Trophoblast cell (in vitro differentiated cells and primary cell): ENCODE measurements around the gene CCDC185.
A peak's percentile ranks its signal among the peaks of the same experiment; 100 is the strongest.

Source experiments
- DNase-seq, 2 donors: peaks; one replicate each; pipeline ENCODE4 v3.0.0-alpha.2; 2016
- H2AFZ ChIP-seq: 2 replicates; pipeline ENCODE4 v1.6.1; 2013; ENCODE audit warnings: low read length, moderate library complexity, mild to moderate bottlenecking; ENCODE audit not compliant: insufficient read depth, poor library complexity
- H2AK5ac ChIP-seq: 2 replicates; pipeline ENCODE4 v1.6.1; 2013; ENCODE audit warnings: mild to moderate bottlenecking, low read length
- H2BK120ac ChIP-seq: 2 replicates; pipeline ENCODE4 v1.6.1; 2013; ENCODE audit warnings: low read length, mild to moderate bottlenecking, moderate library complexity; ENCODE audit not compliant: insufficient read depth, poor library complexity
- H2BK12ac ChIP-seq: 2 replicates; pipeline ENCODE4 v1.6.1; 2013; ENCODE audit warnings: mild to moderate bottlenecking, low read length, moderate library complexity
- H2BK5ac ChIP-seq: 2 replicates; pipeline ENCODE4 v1.6.1; 2013; ENCODE audit warnings: low read length, low read depth, moderate library complexity, mild to moderate bottlenecking; ENCODE audit not compliant: poor library complexity
- H3K14ac ChIP-seq: 2 replicates; pipeline ENCODE4 v1.6.1; 2013; ENCODE audit warnings: mild to moderate bottlenecking, low read length
- H3K18ac ChIP-seq: 2 replicates; pipeline ENCODE4 v1.6.1; 2013; ENCODE audit warnings: mild to moderate bottlenecking, low read length
- H3K23ac ChIP-seq: 2 replicates; pipeline ENCODE4 v1.6.1; 2013; ENCODE audit warnings: low read length
- H3K27ac ChIP-seq: 2 replicates; pipeline ENCODE4 v1.5.1; 2013; ENCODE audit warnings: low read depth, mild to moderate bottlenecking, inconsistent platforms, low read length, moderate library complexity
- H3K27me3 ChIP-seq: 2 replicates; pipeline ENCODE4 v1.6.1; 2013; ENCODE audit warnings: inconsistent platforms, mild to moderate bottlenecking, low read length, moderate library complexity; ENCODE audit not compliant: insufficient read depth
- H3K36me3 ChIP-seq, 2 experiments: 1 replicate in 1 of 2; 2 replicates in 1 of 2; pipeline ENCODE4 v1.6.1; 2013; ENCODE audit warnings: low read length in 2 of 2, mild to moderate bottlenecking in 2 of 2, moderate library complexity in 1 of 2; ENCODE audit not compliant: insufficient read depth in 2 of 2, control insufficient read depth in 1 of 2
- H3K4ac ChIP-seq: 2 replicates; pipeline ENCODE4 v1.6.1; 2013; ENCODE audit warnings: low read depth, mild to moderate bottlenecking, low read length, moderate library complexity
- H3K4me1 ChIP-seq, 2 experiments: 1 replicate in 1 of 2; 2 replicates in 1 of 2; pipeline ENCODE4 v1.6.1; 2013; ENCODE audit warnings: low read length in 2 of 2, mild to moderate bottlenecking in 2 of 2, moderate library complexity in 1 of 2; ENCODE audit not compliant: insufficient read depth in 2 of 2, control insufficient read depth in 1 of 2
- H3K4me2 ChIP-seq: 2 replicates; pipeline ENCODE4 v1.6.1; 2013; ENCODE audit warnings: inconsistent platforms, mild to moderate bottlenecking, low read length, moderate library complexity
- H3K4me3 ChIP-seq: 2 replicates; pipeline ENCODE4 v1.5.1; 2013; ENCODE audit warnings: mild to moderate bottlenecking, low read depth, low read length, inconsistent platforms
- H3K79me1 ChIP-seq: one replicate; pipeline ENCODE4 v1.6.1; 2013; ENCODE audit warnings: low read length
- H3K79me2 ChIP-seq: 2 replicates; pipeline ENCODE4 v1.6.1; 2013; ENCODE audit warnings: low read length, mild to moderate bottlenecking; ENCODE audit not compliant: control insufficient read depth, insufficient read depth, poor library complexity
- H3K9ac ChIP-seq: 2 replicates; pipeline ENCODE4 v1.6.1; 2013; ENCODE audit warnings: mild to moderate bottlenecking, low read length
- H3K9me3 ChIP-seq: 2 replicates; pipeline ENCODE4 v1.6.1; 2013; ENCODE audit warnings: low read depth, mild to moderate bottlenecking, control low read depth, inconsistent platforms, low read length; ENCODE audit not compliant: insufficient read depth
- H4K12ac ChIP-seq: 2 replicates; pipeline ENCODE4 v1.6.1; 2013; ENCODE audit warnings: low read depth, mild to moderate bottlenecking, low read length, moderate library complexity
- H4K8ac ChIP-seq: 2 replicates; pipeline ENCODE4 v1.6.1; 2013; ENCODE audit warnings: low read depth, mild to moderate bottlenecking, low read length, moderate library complexity
- H4K91ac ChIP-seq: one replicate; pipeline ENCODE4 v1.6.1; 2013; ENCODE audit warnings: low read depth, mild to moderate bottlenecking, low read length, moderate library complexity
- WGBS: extraction: QIAGEN DNeasy Blood & Tissue Kit; methylation state at CpG from one replicate; pipeline ENCODE4 v1.1.7; 2013; ENCODE audit warnings: missing lambda C conversion rate; ENCODE audit not compliant: insufficient read length, insufficient coverage; ENCODE audit errors: extremely low coverage; 5-methylcytosine and 5-hydroxymethylcytosine counted together

Gene CCDC185

DNA sequence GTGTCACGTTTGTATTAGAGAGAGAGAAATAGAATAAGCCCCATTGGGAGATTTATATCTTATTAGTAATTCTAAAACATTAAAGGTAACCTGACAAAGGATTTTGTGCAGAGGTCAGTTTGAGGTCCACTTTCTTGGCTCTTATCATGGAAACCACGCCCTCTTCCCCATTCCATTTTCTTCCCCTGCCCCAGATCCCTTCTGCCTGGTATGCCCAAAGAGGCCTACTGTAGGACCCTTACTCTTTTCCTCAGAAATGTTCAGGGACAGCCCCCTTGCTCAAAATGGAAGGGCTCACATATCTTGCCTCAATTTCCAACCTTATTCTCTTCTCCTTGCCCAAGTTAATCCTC lies 9.6 kb downstream of the CCDC185 start:
- H2AFZ ChIP-seq = no peak overlapping the region
- no peak for DNase-seq
- no peak overlapping the region for H4K91ac ChIP-seq
- no peak overlapping the region for H3K27ac ChIP-seq
- no peak overlapping the region for H3K4me2 ChIP-seq
- no peak overlapping the region for H3K9ac ChIP-seq
- no peaks in the 10 kb centered on the region for H3K79me2 ChIP-seq
- H2BK120ac ChIP-seq = no peak overlapping the region
- no peaks in the 10 kb centered on the region for H3K79me1 ChIP-seq
- H3K4me1 ChIP-seq = peaks cover 0 to 2% of the 10 kb centered on the region in 2 experiments
- H4K12ac ChIP-seq = no peak overlapping the region
- no peak overlapping the region for H3K4ac ChIP-seq
- H3K9me3 ChIP-seq = no peaks in the 10 kb centered on the region
- H3K4me3 ChIP-seq = no peak overlapping the region
- H2BK5ac ChIP-seq = no peak overlapping the region
- no peak overlapping the region for H3K18ac ChIP-seq
- no peak overlapping the region for H2BK12ac ChIP-seq
- no peak overlapping the region for H4K8ac ChIP-seq
- H3K27me3 ChIP-seq = no peaks in the 10 kb centered on the region
- H2AK5ac ChIP-seq = no peak overlapping the region
- no peaks in the 10 kb centered on the region for H3K36me3 ChIP-seq
- H3K23ac ChIP-seq = no peak overlapping the region
- WGBS = no CpG with 5 or more reads among the region's 2 CpGs
- no peak overlapping the region for H3K14ac ChIP-seq

DNA sequence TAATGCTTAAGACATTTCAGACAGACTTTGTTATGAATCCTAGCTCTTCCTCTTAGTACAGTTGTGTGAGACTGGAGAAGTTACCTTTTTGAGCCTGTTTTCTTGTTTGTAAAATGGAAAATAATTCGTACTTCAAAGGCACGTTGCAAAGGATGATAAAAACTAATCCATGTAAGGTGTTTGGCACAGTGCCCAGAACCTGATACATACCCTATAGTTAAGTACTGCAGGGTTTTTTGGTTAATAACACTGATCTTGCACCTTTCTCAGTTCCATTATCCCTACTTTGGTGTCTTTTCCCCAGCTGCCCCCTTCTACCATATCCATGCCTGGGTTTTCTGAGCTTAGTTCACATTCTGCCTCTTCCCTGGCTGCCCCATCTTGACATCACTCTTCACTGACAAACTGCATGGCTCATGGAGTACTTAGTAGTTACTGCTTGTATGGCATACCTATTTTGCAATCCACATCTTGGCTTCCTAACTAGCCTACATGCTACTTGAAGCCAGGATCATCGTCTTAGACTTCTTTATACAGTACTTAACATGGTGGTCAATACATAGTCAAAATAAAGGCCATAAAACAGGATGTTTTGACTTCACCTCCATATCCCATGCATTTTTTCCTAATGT lies 10.1 kb downstream of the CCDC185 start:
- Histone ChIP-seq H4K12ac (no peak overlapping the region), H3K18ac (no peak overlapping the region), H3K14ac (no peak overlapping the region), H4K8ac (no peak overlapping the region), H2BK5ac (no peak overlapping the region), H3K9me3 (no peaks in the 10 kb centered on the region), H3K4me3 (no peak overlapping the region), H4K91ac (no peak overlapping the region), H2AK5ac (no peak overlapping the region), H3K27me3 (no peaks in the 10 kb centered on the region), H3K4me1 (peaks cover 0 to 2% of the 10 kb centered on the region in 2 experiments), H3K79me2 (no peaks in the 10 kb centered on the region), H3K23ac (no peak overlapping the region), H3K79me1 (no peaks in the 10 kb centered on the region), H2BK120ac (no peak overlapping the region), H2AFZ (no peak overlapping the region), H3K4ac (no peak overlapping the region), H3K4me2 (no peak overlapping the region), H2BK12ac (no peak overlapping the region), H3K36me3 (no peaks in the 10 kb centered on the region), H3K9ac (no peak overlapping the region), H3K27ac (no peak overlapping the region)
- WGBS = no CpG with 5 or more reads among the region's 3 CpGs
- DNase-seq = peak in 1 of 2 donors; percentile 25

DNA sequence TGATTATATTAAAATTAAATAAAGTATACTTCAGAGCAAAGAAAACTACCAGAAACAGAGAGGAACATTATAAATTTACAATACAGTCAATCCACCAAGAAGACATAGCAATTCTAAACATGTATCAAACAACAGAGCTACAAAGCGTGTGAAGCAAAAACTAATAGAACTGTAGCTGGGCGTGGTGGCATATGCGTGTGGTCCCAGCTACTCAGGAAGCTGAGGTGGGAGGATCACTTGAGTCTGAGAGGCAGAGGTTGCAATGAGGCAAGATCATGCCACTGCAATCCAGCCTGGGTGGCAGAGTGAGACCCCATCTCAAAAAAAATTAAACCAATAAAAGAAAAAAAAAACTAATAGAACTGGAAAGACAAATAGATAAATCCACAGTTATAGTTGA lies 12.3 kb downstream of the CCDC185 start:
- H3K4me2 ChIP-seq = no peak overlapping the region
- DNase-seq = no peak
- H3K4ac ChIP-seq = no peak overlapping the region
- H2BK120ac ChIP-seq = no peak overlapping the region
- H3K4me1 ChIP-seq = peaks cover 0 to 2% of the 10 kb centered on the region in 2 experiments
- no peaks in the 10 kb centered on the region for H3K9me3 ChIP-seq
- H3K79me2 ChIP-seq = no peaks in the 10 kb centered on the region
- H4K8ac ChIP-seq = no peak overlapping the region
- no peak overlapping the region for H3K14ac ChIP-seq
- WGBS = no CpG with 5 or more reads among the region's 3 CpGs
- H3K27me3 ChIP-seq = no peaks in the 10 kb centered on the region
- H3K18ac ChIP-seq = no peak overlapping the region
- no peak overlapping the region for H3K9ac ChIP-seq
- no peak overlapping the region for H2AK5ac ChIP-seq
- H4K12ac ChIP-seq = no peak overlapping the region
- H2BK5ac ChIP-seq = no peak overlapping the region
- H2BK12ac ChIP-seq = no peak overlapping the region
- H4K91ac ChIP-seq = no peak overlapping the region
- H2AFZ ChIP-seq = no peak overlapping the region
- H3K79me1 ChIP-seq = no peaks in the 10 kb centered on the region
- no peaks in the 10 kb centered on the region for H3K36me3 ChIP-seq
- H3K4me3 ChIP-seq = no peak overlapping the region
- H3K27ac ChIP-seq = no peak overlapping the region
- no peak overlapping the region for H3K23ac ChIP-seq

DNA sequence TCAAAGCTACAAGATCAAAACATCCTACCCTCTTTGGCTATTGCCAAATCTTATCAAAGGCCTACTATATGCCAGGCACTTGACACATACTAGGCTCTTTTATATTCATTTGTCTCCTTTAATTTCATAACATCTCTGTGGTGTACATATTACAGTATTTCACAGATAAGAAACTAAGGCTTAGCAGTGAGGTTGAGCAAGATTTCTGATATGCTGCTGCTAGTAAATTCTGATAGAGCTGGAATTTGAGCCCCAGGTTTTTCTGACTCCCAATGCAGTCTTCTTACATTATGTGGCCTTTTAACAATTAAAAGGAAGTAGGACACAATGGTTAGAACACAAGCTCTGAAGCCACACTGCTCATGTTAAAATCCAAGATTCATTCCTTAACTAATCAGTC lies 16.8 kb downstream of the CCDC185 start:
- Histone ChIP-seq H2BK5ac (no peak overlapping the region), H2AK5ac (no peak overlapping the region), H4K8ac (no peak overlapping the region), H3K4ac (no peak overlapping the region), H3K9me3 (no peaks in the 10 kb centered on the region), H3K36me3 (no peaks in the 10 kb centered on the region), H2BK120ac (no peak overlapping the region), H3K9ac (no peak overlapping the region), H4K91ac (no peak overlapping the region), H2AFZ (no peak overlapping the region), H3K23ac (no peak overlapping the region), H2BK12ac (no peak overlapping the region), H3K4me2 (no peak overlapping the region), H3K79me1 (no peaks in the 10 kb centered on the region), H3K18ac (no peak overlapping the region), H3K27ac (no peak overlapping the region), H3K27me3 (no peaks in the 10 kb centered on the region), H3K79me2 (no peaks in the 10 kb centered on the region), H3K4me1 (no peaks in the 10 kb centered on the region), H4K12ac (no peak overlapping the region), H3K4me3 (no peak overlapping the region), H3K14ac (no peak overlapping the region)
- DNase-seq = no peak
